Ectodermal cell (in vitro differentiated cells): ENCODE data around the gene CFAP210. TPM values are rescaled to one million over a fixed set of nuclear protein-coding genes. Genes with fewer than 3 reads are reported as not detected.

ENCODE experiments used
- H3K27ac ChIP-seq: 2 replicates; pipeline ENCODE4 v1.7.0; 2013; ENCODE audit warnings: mild to moderate bottlenecking, low read depth, low read length; ENCODE audit not compliant: insufficient read depth, poor library complexity, severe bottlenecking
- H3K27me3 ChIP-seq: 2 replicates; pipeline ENCODE4 v1.7.0; 2013; ENCODE audit warnings: mild to moderate bottlenecking, low read length; ENCODE audit not compliant: insufficient read depth, control insufficient read depth, poor library complexity, severe bottlenecking
- H3K36me3 ChIP-seq: one replicate; pipeline ENCODE4 v1.7.0; 2013; ENCODE audit warnings: low read length; ENCODE audit not compliant: control insufficient read depth, insufficient read depth
- H3K4me1 ChIP-seq: one replicate; pipeline ENCODE4 v1.7.0; 2013; ENCODE audit warnings: low read length; ENCODE audit not compliant: control insufficient read depth, insufficient read depth
- H3K4me3 ChIP-seq: 2 replicates; pipeline ENCODE4 v1.7.0; 2013; ENCODE audit warnings: low read depth, low read length, control low read depth; ENCODE audit not compliant: insufficient read depth
- H3K9me3 ChIP-seq: 2 replicates; pipeline ENCODE4 v1.7.0; 2013; ENCODE audit warnings: mild to moderate bottlenecking, low read length, moderate library complexity; ENCODE audit not compliant: control insufficient read depth
- WGBS, 2 experiments: methylation state at CpG; one replicate each; pipeline ENCODE4 v1.1.7; 2013; ENCODE audit warnings: missing lambda C conversion rate in 2 of 2; 5-methylcytosine and 5-hydroxymethylcytosine counted together
- polyA plus RNA-seq, 4 experiments: library from polyadenylated mRNA; stranded (reverse); fragments of 50-300 nt; gene quantifications; one replicate each; pipeline ENCODE4 v1.2.3, GENCODE V29; 2013

Gene CFAP210
- 2.5 TPM for polyA plus RNA-seq (2013, experiment 1 of 4)
- 1.5 TPM for polyA plus RNA-seq (2013, experiment 2 of 4)
- polyA plus RNA-seq (2013, experiment 3 of 4), result 3.2 TPM
- 2.3 TPM for polyA plus RNA-seq (2013, experiment 4 of 4)

- H3K27me3 ChIP-seq, result no peaks in the 10 kb centered on the region
- peak within 1 kb of the TSS; percentile 70 for H3K27ac ChIP-seq
Observed at GRCh38 chr2:169694113-169694893, at the start of gene CFAP210, which contains the start of gene PHOSPHO2. CFAP210 (minus strand) TSS chr2:169694405; CDS start chr2:169694327, 78 bp downstream. PHOSPHO2 (plus strand) TSS chr2:169694469; CDS start chr2:169700972, 6,503 bp downstream.

GRCh38 chr2:169743549-169743948 is 49.3 kb upstream of the CFAP210 start:
- no peak overlapping the region for H3K27ac ChIP-seq
- no peak overlapping the region for H3K4me3 ChIP-seq
- H3K9me3 ChIP-seq, result no peaks in the 10 kb centered on the region
- WGBS, 2 experiments, result 80 to 83% methylated on average over 4 of the region's 4 CpGs
- peaks cover 38% of the 10 kb centered on the region for H3K36me3 ChIP-seq
- H3K27me3 ChIP-seq, result no peaks in the 10 kb centered on the region
- no peaks in the 10 kb centered on the region for H3K4me1 ChIP-seq

More at GRCh38 chr2:169694113-169694893, at the start of gene CFAP210, which contains the start of gene PHOSPHO2:
- Histone ChIP-seq H3K36me3 (no peaks in the 10 kb centered on the region), H3K4me3 (peak within 1 kb of the TSS; percentile 90), H3K9me3 (no peaks in the 10 kb centered on the region), H3K4me1 (no peaks in the 10 kb centered on the region)
- 1% methylated on average over 63 of the region's 63 CpGs for WGBS, 2 experiments

GRCh38 chr2:169739351-169739750 is 45.1 kb upstream of the CFAP210 start:
- H3K36me3 ChIP-seq, result peaks cover 22% of the 10 kb centered on the region
- WGBS, 2 experiments, result 67 to 89% methylated on average over 1 of the region's 1 CpG
- peaks cover 22% of the 10 kb centered on the region for H3K4me1 ChIP-seq
- no peaks in the 10 kb centered on the region for H3K9me3 ChIP-seq
- no peaks in the 10 kb centered on the region for H3K27me3 ChIP-seq
- H3K4me3 ChIP-seq, result no peak overlapping the region
- no peak overlapping the region for H3K27ac ChIP-seq

- no peak overlapping the region for H3K27ac ChIP-seq
- H3K4me1 ChIP-seq, result peaks cover 22% of the 10 kb centered on the region
- H3K4me3 ChIP-seq, result no peak overlapping the region
- H3K36me3 ChIP-seq, result peaks cover 19% of the 10 kb centered on the region
- WGBS, 2 experiments, result 68 to 90% methylated on average over 3 to 4 of the region's 5 CpGs
- H3K9me3 ChIP-seq, result no peaks in the 10 kb centered on the region
- no peaks in the 10 kb centered on the region for H3K27me3 ChIP-seq
Observed at GRCh38 chr2:169738566-169739229, 44.5 kb upstream of the CFAP210 start.

GRCh38 chr2:169736902-169737301 is 42.7 kb upstream of the CFAP210 start:
- peak overlapping the region; percentile 81 for H3K4me3 ChIP-seq
- no peak overlapping the region for H3K27ac ChIP-seq
- H3K27me3 ChIP-seq, result peaks cover 4% of the 10 kb centered on the region
- peaks cover 22% of the 10 kb centered on the region for H3K4me1 ChIP-seq
- peaks cover 10% of the 10 kb centered on the region for H3K36me3 ChIP-seq
- 90% methylated on average over 5 of the region's 5 CpGs for WGBS, 2 experiments
- H3K9me3 ChIP-seq, result no peaks in the 10 kb centered on the region

GRCh38 chr2:169735623-169736022 is 41.4 kb upstream of the CFAP210 start:
- Histone ChIP-seq H3K4me1 (peaks cover 22% of the 10 kb centered on the region), H3K27me3 (peaks cover 4% of the 10 kb centered on the region), H3K27ac (no peak overlapping the region), H3K4me3 (peak overlapping the region; percentile 81), H3K36me3 (peaks cover 2% of the 10 kb centered on the region), H3K9me3 (no peaks in the 10 kb centered on the region)
- WGBS, 2 experiments, result 84 to 96% methylated on average over 3 to 4 of the region's 4 CpGs

GRCh38 chr2:169734169-169734847 is 40.1 kb upstream of the CFAP210 start:
- H3K27me3 ChIP-seq, result peaks cover 4% of the 10 kb centered on the region
- no peak overlapping the region for H3K27ac ChIP-seq
- no peaks in the 10 kb centered on the region for H3K9me3 ChIP-seq
- peak overlapping the region; percentile 81 for H3K4me3 ChIP-seq
- WGBS, 2 experiments, result 0 to 1% methylated on average over 69 of the region's 69 CpGs
- H3K36me3 ChIP-seq, result peaks cover 1% of the 10 kb centered on the region
- peaks cover 22% of the 10 kb centered on the region for H3K4me1 ChIP-seq

- Histone ChIP-seq H3K36me3 (no peaks in the 10 kb centered on the region), H3K9me3 (no peaks in the 10 kb centered on the region), H3K27me3 (peaks cover 4% of the 10 kb centered on the region), H3K4me1 (peaks cover 22% of the 10 kb centered on the region), H3K27ac (no peak overlapping the region), H3K4me3 (peak overlapping the region; percentile 81)
- 71 to 73% methylated on average over 13 of the region's 13 CpGs for WGBS, 2 experiments
Observed at GRCh38 chr2:169732583-169733358, 38.6 kb upstream of the CFAP210 start.

GRCh38 chr2:169732075-169732474 is 37.9 kb upstream of the CFAP210 start:
- Histone ChIP-seq H3K9me3 (no peaks in the 10 kb centered on the region), H3K4me1 (peaks cover 19% of the 10 kb centered on the region)
- 57 to 64% methylated on average over 2 of the region's 5 CpGs for WGBS, 2 experiments

More at GRCh38 chr2:169732075-169732474, 37.9 kb upstream of the CFAP210 start:
- H3K4me3 ChIP-seq, result no peak overlapping the region
- no peak overlapping the region for H3K27ac ChIP-seq
- H3K36me3 ChIP-seq, result no peaks in the 10 kb centered on the region
- H3K27me3 ChIP-seq, result peaks cover 4% of the 10 kb centered on the region
